Activated B cell treated with CpG ODN at 0.5 μM for 24 hours (primary cell): ENCODE results near the gene FHIT. TPM values are rescaled to one million over a fixed set of nuclear protein-coding genes. Genes with fewer than 3 reads are reported as not detected.

Source experiments
- ATAC-seq: fragments of 200-7000 bp; cut with Tn5 transposase; one replicate; pipeline ENCODE4 v1.10.0; 2021; ENCODE audit warnings: low read depth, mild to moderate bottlenecking, moderate library complexity
- CTCF ChIA-PET: fragments of 350-600 bp; sonication (Branson Sonifier 250); formaldehyde crosslinking; loops from one replicate; lab custom pipeline; 2021; ENCODE audit warnings: antibody characterized with exemption; lab: Charles Lee
- POLR2A ChIA-PET: fragments of 350-600 bp; sonication (Branson Sonifier 250); formaldehyde crosslinking; loops from one replicate; lab custom pipeline; 2021; ENCODE audit warnings: antibody characterized with exemption; lab: Charles Lee
- DNase-seq: peaks from one replicate; pipeline ENCODE4 v3.0.0; 2022
- H3K27ac Mint-ChIP-seq: one replicate; pipeline ENCODE4 v1.8.0; 2020; ENCODE audit warnings: mixed read lengths
- H3K27me3 Mint-ChIP-seq: one replicate; pipeline ENCODE4 v1.8.0; 2021; ENCODE audit warnings: mixed read lengths
- H3K36me3 Mint-ChIP-seq: one replicate; pipeline ENCODE4 v1.8.0; 2021; ENCODE audit warnings: low read depth, mixed read lengths
- H3K4me1 Mint-ChIP-seq: one replicate; pipeline ENCODE4 v1.8.0; 2021; ENCODE audit warnings: mixed read lengths
- H3K4me3 Mint-ChIP-seq: one replicate; pipeline ENCODE4 v1.8.0; 2020; ENCODE audit warnings: mild to moderate bottlenecking, mixed read lengths
- H3K9me3 Mint-ChIP-seq: one replicate; pipeline ENCODE4 v1.8.0; 2020; ENCODE audit warnings: mixed read lengths
- intact Hi-C: fragments of 100-400 bp; cut with micrococcal nuclease; formaldehyde crosslinking; loops from one replicate; pipeline ENCODE4 v1.15.1; 2024
- total RNA-seq: library from RNA; stranded (reverse); gene quantifications from 2 replicates; pipeline ENCODE4 v1.2.3, GENCODE V29; 2022
- TF ChIP-seq, protein P1 (sequence below): fragments of 200-600 bp; IDR thresholded peaks from one replicate; pipeline ENCODE4 v1.8.0; 2022; ENCODE audit warnings: antibody characterized with exemption, mild to moderate bottlenecking

FHIT gene
- total RNA-seq, 1 donor from 2014 or later = 5.5 TPM

- no peak for DNase-seq
These were observed 1149.1 kb downstream of the FHIT start for GRCh38 chr3:60102154-60102553.

DNA sequence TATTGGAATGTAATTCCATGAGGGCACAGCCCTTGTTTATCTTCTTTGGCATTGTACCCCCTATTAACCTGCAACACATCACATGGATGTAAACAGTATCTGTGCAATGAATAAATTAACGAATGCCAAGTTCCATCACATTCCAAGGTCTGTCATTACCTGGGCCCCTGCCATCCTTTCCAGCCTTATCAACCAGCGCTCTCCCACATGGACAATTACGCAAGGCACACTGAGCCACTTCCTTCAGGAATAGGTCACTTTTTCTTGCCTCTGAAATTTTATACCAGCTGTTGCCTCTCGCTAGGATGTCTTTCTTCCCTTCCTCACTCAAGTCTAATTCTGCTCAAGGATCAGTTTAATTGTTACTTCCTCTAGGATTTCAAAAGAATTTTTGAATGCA lies 1149.6 kb downstream of the FHIT start:
- intact Hi-C loops = no loop called here

More at GRCh38 chr3:60102154-60102553, 1149.1 kb downstream of the FHIT start:
- H3K4me3 Mint-ChIP-seq = no peak overlapping the region
- CTCF ChIA-PET = no interaction called here
- no peaks in the 10 kb centered on the region for H3K27me3 Mint-ChIP-seq
- H3K27ac Mint-ChIP-seq = no peak overlapping the region
- H3K4me1 Mint-ChIP-seq = peaks cover 5% of the 10 kb centered on the region
- POLR2A ChIA-PET = no interaction called here
- no peak for ATAC-seq
- intact Hi-C loops = no loop called here
- TF ChIP-seq, protein P1, sequence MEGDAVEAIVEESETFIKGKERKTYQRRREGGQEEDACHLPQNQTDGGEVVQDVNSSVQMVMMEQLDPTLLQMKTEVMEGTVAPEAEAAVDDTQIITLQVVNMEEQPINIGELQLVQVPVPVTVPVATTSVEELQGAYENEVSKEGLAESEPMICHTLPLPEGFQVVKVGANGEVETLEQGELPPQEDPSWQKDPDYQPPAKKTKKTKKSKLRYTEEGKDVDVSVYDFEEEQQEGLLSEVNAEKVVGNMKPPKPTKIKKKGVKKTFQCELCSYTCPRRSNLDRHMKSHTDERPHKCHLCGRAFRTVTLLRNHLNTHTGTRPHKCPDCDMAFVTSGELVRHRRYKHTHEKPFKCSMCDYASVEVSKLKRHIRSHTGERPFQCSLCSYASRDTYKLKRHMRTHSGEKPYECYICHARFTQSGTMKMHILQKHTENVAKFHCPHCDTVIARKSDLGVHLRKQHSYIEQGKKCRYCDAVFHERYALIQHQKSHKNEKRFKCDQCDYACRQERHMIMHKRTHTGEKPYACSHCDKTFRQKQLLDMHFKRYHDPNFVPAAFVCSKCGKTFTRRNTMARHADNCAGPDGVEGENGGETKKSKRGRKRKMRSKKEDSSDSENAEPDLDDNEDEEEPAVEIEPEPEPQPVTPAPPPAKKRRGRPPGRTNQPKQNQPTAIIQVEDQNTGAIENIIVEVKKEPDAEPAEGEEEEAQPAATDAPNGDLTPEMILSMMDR = no peak
- no peaks in the 10 kb centered on the region for H3K36me3 Mint-ChIP-seq
- no peaks in the 10 kb centered on the region for H3K9me3 Mint-ChIP-seq

GRCh38 chr3:60096403-60096802 lies 1154.8 kb downstream of the FHIT start:
- intact Hi-C loops = no loop called here
- peaks cover 11% of the 10 kb centered on the region for H3K4me1 Mint-ChIP-seq
- CTCF ChIA-PET = no interaction called here
- H3K27ac Mint-ChIP-seq = no peak overlapping the region
- no peak for ATAC-seq
- peaks cover 3% of the 10 kb centered on the region for H3K9me3 Mint-ChIP-seq
- POLR2A ChIA-PET = no interaction called here
- H3K4me3 Mint-ChIP-seq = no peak overlapping the region
- no peaks in the 10 kb centered on the region for H3K27me3 Mint-ChIP-seq
- DNase-seq = no peak
- TF ChIP-seq, protein P1 = no peak
- no peaks in the 10 kb centered on the region for H3K36me3 Mint-ChIP-seq

More for the DNA sequence above, 1149.6 kb downstream of the FHIT start:
- DNase-seq = no peak
- no peak for ATAC-seq
- Mint-ChIP-seq H3K4me1 (peaks cover 5% of the 10 kb centered on the region), H3K27me3 (no peaks in the 10 kb centered on the region), H3K4me3 (no peak overlapping the region), H3K27ac (no peak overlapping the region), H3K9me3 (peaks cover under 1% of the 10 kb centered on the region), H3K36me3 (no peaks in the 10 kb centered on the region)
- ChIA-PET CTCF (no interaction called here), POLR2A (no interaction called here)
- TF ChIP-seq, protein P1 = no peak

- Mint-ChIP-seq H3K4me1 (peaks cover 11% of the 10 kb centered on the region), H3K27ac (no peak overlapping the region), H3K27me3 (no peaks in the 10 kb centered on the region), H3K36me3 (no peaks in the 10 kb centered on the region), H3K4me3 (no peak overlapping the region), H3K9me3 (peaks cover 3% of the 10 kb centered on the region)
- ATAC-seq (no peak), DNase-seq (no peak)
- intact Hi-C loops = no loop called here
- ChIA-PET CTCF (no interaction called here), POLR2A (no interaction called here)
- TF ChIP-seq, protein P1 = no peak
These were observed 1155.3 kb downstream of the FHIT start for GRCh38 chr3:60095930-60096329.

DNA sequence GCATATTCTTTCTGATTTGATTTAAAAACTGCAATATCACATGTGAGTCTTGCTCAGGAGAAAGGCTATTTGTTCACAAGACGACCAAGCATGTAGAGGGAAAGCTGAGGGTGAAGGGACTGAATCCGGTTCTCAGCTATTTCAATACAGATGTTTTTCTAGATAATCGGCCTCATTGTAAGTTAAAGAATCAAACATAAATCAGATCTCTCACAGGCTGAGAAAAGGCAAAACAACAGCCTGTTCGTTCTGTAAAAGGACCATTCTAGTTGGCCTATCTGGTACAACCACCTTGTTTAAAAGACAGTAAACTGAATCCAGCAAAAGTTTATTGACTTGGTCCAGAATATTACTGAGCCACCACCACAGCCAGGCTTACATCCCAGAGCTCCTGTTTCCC lies 1155.7 kb downstream of the FHIT start:
- CTCF ChIA-PET = no interaction called here
- no peak for ATAC-seq
- TF ChIP-seq, protein P1 = no peak
- Mint-ChIP-seq H3K9me3 (peaks cover 3% of the 10 kb centered on the region), H3K27ac (no peak overlapping the region), H3K36me3 (no peaks in the 10 kb centered on the region), H3K4me3 (no peak overlapping the region), H3K27me3 (no peaks in the 10 kb centered on the region), H3K4me1 (peaks cover 11% of the 10 kb centered on the region)
- POLR2A ChIA-PET = no interaction called here
- DNase-seq = no peak
- intact Hi-C loops = no loop called here
